Loucy (cell line): ENCODE results near the gene DDX10.

Source experiments
- H2AFZ ChIP-seq: fragments of 200-600 bp; sonication (generic); 2 replicates; pipeline ENCODE4 v1.6.0; 2016; ENCODE audit warnings: antibody characterized with exemption, mild to moderate bottlenecking, low read length, moderate library complexity
- H3F3A ChIP-seq: fragments of 200-600 bp; 2 replicates; pipeline ENCODE4 v1.6.0; 2016; ENCODE audit warnings: antibody characterized with exemption, low read depth, mild to moderate bottlenecking
- H3K27me3 ChIP-seq: fragments of 200-600 bp; sonication (generic); 2 replicates; pipeline ENCODE4 v1.6.1; 2014; ENCODE audit warnings: low read length, mild to moderate bottlenecking; ENCODE audit not compliant: insufficient read depth, poor library complexity, severe bottlenecking
- H3K36me3 ChIP-seq: fragments of 200-600 bp; sonication (generic); 2 replicates; pipeline ENCODE4 v1.6.1; 2016; ENCODE audit warnings: low read length; ENCODE audit not compliant: insufficient read depth
- H3K4me1 ChIP-seq: fragments of 200-600 bp; sonication (generic); 2 replicates; pipeline ENCODE4 v1.5.1; 2014; ENCODE audit warnings: low read length, mild to moderate bottlenecking; ENCODE audit not compliant: insufficient read depth, poor library complexity, severe bottlenecking
- H3K4me2 ChIP-seq: fragments of 200-600 bp; sonication (generic); 2 replicates; pipeline ENCODE4 v1.6.0; 2014; ENCODE audit warnings: antibody characterized with exemption, low read length, low read depth, mild to moderate bottlenecking; ENCODE audit not compliant: poor library complexity, severe bottlenecking
- H3K4me3 ChIP-seq: fragments of 200-600 bp; sonication (generic); 2 replicates; pipeline ENCODE4 v1.5.1; 2014; ENCODE audit warnings: low read length, mild to moderate bottlenecking, mixed read lengths; ENCODE audit not compliant: poor library complexity, severe bottlenecking
- H3K79me2 ChIP-seq: fragments of 200-600 bp; sonication (generic); 2 replicates; pipeline ENCODE4 v1.6.1; 2014; ENCODE audit warnings: low read length; ENCODE audit not compliant: insufficient read depth
- H3K9ac ChIP-seq: fragments of 200-600 bp; sonication (generic); 2 replicates; pipeline ENCODE4 v1.6.0; 2014; ENCODE audit warnings: mild to moderate bottlenecking, low read depth, low read length, moderate library complexity; ENCODE audit not compliant: poor library complexity, severe bottlenecking
- H3K9me2 ChIP-seq: fragments of 200-600 bp; sonication (generic); replicated peaks from 2 replicates; pipeline ENCODE4 v1.6.1; 2016; ENCODE audit warnings: low read depth, low read length, mixed read lengths
- H3K9me3 ChIP-seq: fragments of 200-600 bp; sonication (generic); 2 replicates; pipeline ENCODE4 v1.6.1; 2014; ENCODE audit warnings: mild to moderate bottlenecking, antibody characterized with exemption, low read length, low read depth; ENCODE audit not compliant: insufficient read depth
- H4K20me1 ChIP-seq: fragments of 200-600 bp; sonication (generic); 2 replicates; pipeline ENCODE4 v1.6.0; 2014; ENCODE audit warnings: antibody characterized with exemption, low read length, mild to moderate bottlenecking; ENCODE audit not compliant: insufficient read depth, poor library complexity, severe bottlenecking
- EZH2phosphoT487 ChIP-seq: fragments of 200-600 bp; IDR thresholded peaks from 2 replicates; pipeline ENCODE4 v1.6.1; 2018; ENCODE audit warnings: antibody characterized with exemption, mild to moderate bottlenecking, moderate library complexity, borderline replicate concordance
- TF ChIP-seq, protein P1 (sequence below): fragments of 200-600 bp; sonication (generic); conservative IDR thresholded peaks from 2 replicates; pipeline ENCODE4 v1.5.1; 2014; ENCODE audit warnings: mild to moderate bottlenecking, antibody characterized with exemption, low read length

Gene DDX10

DNA sequence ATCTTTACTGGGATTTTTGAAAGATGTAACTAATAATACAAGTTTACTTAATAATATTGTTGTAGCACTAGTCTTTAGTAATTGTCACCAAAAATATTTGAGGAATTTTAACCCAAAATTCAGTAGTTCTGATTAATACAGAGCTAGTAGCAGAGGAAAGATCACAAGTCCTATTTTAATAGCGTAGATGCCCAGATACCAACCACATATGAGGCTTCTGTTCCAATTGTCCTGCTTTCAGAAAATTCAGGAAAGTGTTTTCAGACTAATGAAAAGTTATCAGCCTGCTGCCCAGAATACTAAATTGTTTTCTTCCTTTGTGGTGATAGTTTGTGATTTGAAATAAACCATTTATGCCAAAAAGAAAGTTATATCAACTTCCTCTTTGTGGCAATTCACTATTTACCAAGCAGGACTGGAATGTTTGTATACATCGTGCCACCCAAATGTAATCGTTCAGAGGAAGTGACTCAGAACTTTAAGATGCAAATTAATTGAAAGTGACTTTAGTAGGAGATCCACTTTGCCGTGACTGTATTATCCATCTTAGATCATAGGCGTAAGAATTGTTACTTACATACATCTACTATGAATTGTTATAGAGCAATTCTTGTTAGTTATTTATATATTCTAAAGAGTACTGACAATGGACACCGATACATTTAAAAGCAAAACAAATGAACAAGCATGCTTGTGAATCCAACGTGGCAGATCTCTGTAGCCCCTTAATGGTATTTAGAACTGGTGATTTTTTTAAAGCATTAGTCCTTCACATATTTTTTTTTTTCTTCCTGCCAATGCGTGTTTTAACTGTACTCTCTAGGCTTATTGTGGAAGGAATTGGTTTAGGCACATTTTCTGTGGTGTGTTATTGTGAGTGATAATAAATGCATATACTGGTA is 231.0 kb downstream of the DDX10 start:
- peaks cover 3% of the 10 kb centered on the region; the same call in 1 of the 2 replicates for H3K36me3 ChIP-seq
- TF ChIP-seq EZH2phosphoT487, result no peak
- TF ChIP-seq, protein P1, sequence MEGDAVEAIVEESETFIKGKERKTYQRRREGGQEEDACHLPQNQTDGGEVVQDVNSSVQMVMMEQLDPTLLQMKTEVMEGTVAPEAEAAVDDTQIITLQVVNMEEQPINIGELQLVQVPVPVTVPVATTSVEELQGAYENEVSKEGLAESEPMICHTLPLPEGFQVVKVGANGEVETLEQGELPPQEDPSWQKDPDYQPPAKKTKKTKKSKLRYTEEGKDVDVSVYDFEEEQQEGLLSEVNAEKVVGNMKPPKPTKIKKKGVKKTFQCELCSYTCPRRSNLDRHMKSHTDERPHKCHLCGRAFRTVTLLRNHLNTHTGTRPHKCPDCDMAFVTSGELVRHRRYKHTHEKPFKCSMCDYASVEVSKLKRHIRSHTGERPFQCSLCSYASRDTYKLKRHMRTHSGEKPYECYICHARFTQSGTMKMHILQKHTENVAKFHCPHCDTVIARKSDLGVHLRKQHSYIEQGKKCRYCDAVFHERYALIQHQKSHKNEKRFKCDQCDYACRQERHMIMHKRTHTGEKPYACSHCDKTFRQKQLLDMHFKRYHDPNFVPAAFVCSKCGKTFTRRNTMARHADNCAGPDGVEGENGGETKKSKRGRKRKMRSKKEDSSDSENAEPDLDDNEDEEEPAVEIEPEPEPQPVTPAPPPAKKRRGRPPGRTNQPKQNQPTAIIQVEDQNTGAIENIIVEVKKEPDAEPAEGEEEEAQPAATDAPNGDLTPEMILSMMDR, result no peak
- no peaks in the 10 kb centered on the region for H3F3A ChIP-seq
- no peak overlapping the region for H3K9ac ChIP-seq
- no peak overlapping the region for H3K4me3 ChIP-seq
- no peaks in the 10 kb centered on the region for H3K9me2 ChIP-seq
- H2AFZ ChIP-seq, result no peak overlapping the region
- no peaks in the 10 kb centered on the region for H3K27me3 ChIP-seq
- no peaks in the 10 kb centered on the region for H3K9me3 ChIP-seq
- peaks cover 1% of the 10 kb centered on the region for H3K4me1 ChIP-seq
- no peak overlapping the region for H3K4me2 ChIP-seq
- H3K79me2 ChIP-seq, result no peaks in the 10 kb centered on the region
- no peaks in the 10 kb centered on the region for H4K20me1 ChIP-seq

DNA sequence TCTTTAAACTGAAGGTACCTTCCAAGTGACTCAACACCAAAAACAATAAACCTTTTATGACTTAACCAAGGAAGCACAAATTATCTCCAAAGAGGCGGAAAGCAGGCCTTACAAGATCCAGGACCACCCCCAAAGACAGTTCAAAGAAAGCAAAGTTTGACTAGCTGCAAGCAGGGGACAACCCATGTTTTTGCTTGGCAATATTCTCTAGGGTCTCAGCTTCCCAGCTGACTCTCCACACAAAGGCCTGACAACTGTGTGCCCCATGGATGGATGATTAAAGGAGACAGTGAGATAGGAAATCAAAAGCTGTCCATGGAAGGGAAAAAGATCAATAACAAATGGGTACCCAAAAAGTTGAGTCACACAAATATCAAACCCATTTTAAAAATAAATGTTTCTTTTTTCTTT is 232.2 kb downstream of the DDX10 start:
- H3K79me2 ChIP-seq, result no peaks in the 10 kb centered on the region
- TF ChIP-seq, protein P1, result no peak
- TF ChIP-seq EZH2phosphoT487, result no peak
- no peaks in the 10 kb centered on the region for H3K9me3 ChIP-seq
- no peaks in the 10 kb centered on the region for H3K4me1 ChIP-seq
- H3K9ac ChIP-seq, result no peak overlapping the region
- no peaks in the 10 kb centered on the region for H4K20me1 ChIP-seq
- no peaks in the 10 kb centered on the region for H3F3A ChIP-seq
- H3K4me2 ChIP-seq, result no peak overlapping the region
- H3K27me3 ChIP-seq, result no peaks in the 10 kb centered on the region
- no peak overlapping the region for H3K4me3 ChIP-seq
- peaks cover 3% of the 10 kb centered on the region; the same call in 1 of the 2 replicates for H3K36me3 ChIP-seq
- H3K9me2 ChIP-seq, result no peaks in the 10 kb centered on the region
- H2AFZ ChIP-seq, result no peak overlapping the region

DNA sequence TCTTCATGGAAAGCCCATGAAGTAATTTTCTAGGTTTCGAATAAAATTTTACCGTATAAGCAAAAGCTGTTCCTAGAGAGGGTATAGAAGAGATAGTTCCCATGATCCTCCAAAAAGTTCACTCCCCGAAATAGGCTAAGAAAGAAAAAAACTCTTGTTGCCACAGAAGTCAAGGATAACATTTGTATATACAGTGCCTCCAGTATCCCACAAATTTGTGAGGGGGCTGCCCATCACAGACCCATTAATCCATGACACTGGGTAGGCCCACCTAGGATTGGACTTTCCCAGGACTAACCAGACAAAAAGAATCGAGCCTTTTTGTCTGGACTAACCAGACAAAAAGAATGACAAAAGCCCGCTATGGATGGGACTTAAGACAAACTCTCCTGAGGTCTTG is 233.0 kb downstream of the DDX10 start:
- no peak overlapping the region for H2AFZ ChIP-seq
- H3K36me3 ChIP-seq, result peaks cover 3% of the 10 kb centered on the region; the same call in 1 of the 2 replicates
- H3K27me3 ChIP-seq, result no peaks in the 10 kb centered on the region
- H3K9me3 ChIP-seq, result no peaks in the 10 kb centered on the region
- TF ChIP-seq, protein P1, result no peak
- no peak for TF ChIP-seq EZH2phosphoT487
- no peaks in the 10 kb centered on the region for H3F3A ChIP-seq
- H4K20me1 ChIP-seq, result no peaks in the 10 kb centered on the region
- H3K9me2 ChIP-seq, result no peaks in the 10 kb centered on the region
- H3K4me2 ChIP-seq, result no peak overlapping the region
- no peak overlapping the region for H3K4me3 ChIP-seq
- no peak overlapping the region for H3K9ac ChIP-seq
- no peaks in the 10 kb centered on the region for H3K4me1 ChIP-seq
- no peaks in the 10 kb centered on the region for H3K79me2 ChIP-seq
